Ascending aorta (tissue), 2 donors: Measurements from ENCODE around the gene FAM167B. TPM values are rescaled to one million over a fixed set of nuclear protein-coding genes. Genes with fewer than 3 reads are reported as not detected.

ENCODE experiments used
- DNase-seq, 2 donors: peaks; one replicate each; pipeline ENCODE4 v3.0.0-alpha.2; 2019; ENCODE audit warnings: low spot score in 2 of 2
- H3K27ac ChIP-seq, 2 donors: fragments of 200-600 bp; sonication (generic); one replicate each; pipeline ENCODE4 v1.5.1; 2016 to 2017; ENCODE audit warnings: mild to moderate bottlenecking in 1 of 2
- H3K27me3 ChIP-seq: fragments of 200-600 bp; sonication (generic); one replicate; pipeline ENCODE4 v1.5.1; 2017
- H3K36me3 ChIP-seq, 2 donors: fragments of 200-600 bp; sonication (generic); one replicate each; pipeline ENCODE4 v1.5.1; 2016
- H3K4me1 ChIP-seq, 2 donors: fragments of 200-600 bp; sonication (generic); one replicate each; pipeline ENCODE4 v1.5.1; 2016 to 2017; ENCODE audit warnings: mild to moderate bottlenecking in 1 of 2
- H3K4me3 ChIP-seq, 2 donors: fragments of 200-600 bp; sonication (generic); one replicate each; pipeline ENCODE4 v1.5.1; 2016 to 2017; ENCODE audit warnings: mild to moderate bottlenecking in 1 of 2
- H3K9me3 ChIP-seq, 2 donors: fragments of 200-600 bp; sonication (generic); one replicate each; pipeline ENCODE4 v1.5.1; 2016
- intact Hi-C: fragments of 100-400 bp; cut with DNase I; formaldehyde crosslinking; loops from one replicate; pipeline ENCODE4 v1.15.1; 2023
- total RNA-seq: library from RNA; depleted of rRNA; stranded (reverse); fragments of >200 nt; gene quantifications from one replicate; pipeline ENCODE4 v1.1.0, GENCODE V29; 2016
- TF ChIP-seq, protein P1 (sequence below), 3 experiments: fragments of 200-600 bp in 2 of 3; fragments of 450-650 bp in 1 of 3; sonication (generic) in 2 of 3; IDR thresholded peaks; one replicate each; pipeline ENCODE4 v1.5.1; 2016 to 2019; ENCODE audit warnings: antibody characterized with exemption in 3 of 3, mild to moderate bottlenecking in 1 of 3, moderate library complexity in 1 of 3

Gene FAM167B
- total RNA-seq, 1 donor from 2014 or later: 26.1 TPM

DNA sequence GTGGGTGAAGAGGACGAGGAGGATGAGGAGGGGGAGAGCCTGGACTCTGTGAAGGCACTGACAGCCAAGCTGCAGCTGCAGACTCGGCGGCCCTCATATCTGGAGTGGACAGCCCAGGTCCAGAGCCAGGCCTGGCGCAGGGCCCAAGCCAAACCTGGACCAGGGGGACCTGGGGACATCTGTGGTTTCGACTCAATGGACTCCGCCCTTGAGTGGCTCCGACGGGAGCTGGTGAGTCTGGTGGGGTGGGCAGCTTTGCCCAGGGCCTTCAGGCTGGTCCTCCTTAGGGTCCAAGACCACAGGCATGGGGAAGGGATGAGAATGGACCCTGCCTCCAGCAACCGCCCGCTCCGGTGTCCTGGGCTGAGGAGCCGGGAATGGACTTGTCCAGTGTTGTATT, 430 bp downstream of the FAM167B start:
- Histone ChIP-seq H3K9me3 (no peaks in the 10 kb centered on the region), H3K4me3 (no peak overlapping the region), H3K27me3 (no peaks in the 10 kb centered on the region), H3K4me1 (peaks cover 0 to 5% of the 10 kb centered on the region in 2 donors), H3K36me3 (no peaks in the 10 kb centered on the region), H3K27ac (peak overlapping the region; percentile 62 to 64)
- intact Hi-C loops: no loop called here
- DNase-seq: no peak
- TF ChIP-seq, protein P1, sequence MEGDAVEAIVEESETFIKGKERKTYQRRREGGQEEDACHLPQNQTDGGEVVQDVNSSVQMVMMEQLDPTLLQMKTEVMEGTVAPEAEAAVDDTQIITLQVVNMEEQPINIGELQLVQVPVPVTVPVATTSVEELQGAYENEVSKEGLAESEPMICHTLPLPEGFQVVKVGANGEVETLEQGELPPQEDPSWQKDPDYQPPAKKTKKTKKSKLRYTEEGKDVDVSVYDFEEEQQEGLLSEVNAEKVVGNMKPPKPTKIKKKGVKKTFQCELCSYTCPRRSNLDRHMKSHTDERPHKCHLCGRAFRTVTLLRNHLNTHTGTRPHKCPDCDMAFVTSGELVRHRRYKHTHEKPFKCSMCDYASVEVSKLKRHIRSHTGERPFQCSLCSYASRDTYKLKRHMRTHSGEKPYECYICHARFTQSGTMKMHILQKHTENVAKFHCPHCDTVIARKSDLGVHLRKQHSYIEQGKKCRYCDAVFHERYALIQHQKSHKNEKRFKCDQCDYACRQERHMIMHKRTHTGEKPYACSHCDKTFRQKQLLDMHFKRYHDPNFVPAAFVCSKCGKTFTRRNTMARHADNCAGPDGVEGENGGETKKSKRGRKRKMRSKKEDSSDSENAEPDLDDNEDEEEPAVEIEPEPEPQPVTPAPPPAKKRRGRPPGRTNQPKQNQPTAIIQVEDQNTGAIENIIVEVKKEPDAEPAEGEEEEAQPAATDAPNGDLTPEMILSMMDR (IDR thresholded peaks at IDR 0.05): no peak

DNA sequence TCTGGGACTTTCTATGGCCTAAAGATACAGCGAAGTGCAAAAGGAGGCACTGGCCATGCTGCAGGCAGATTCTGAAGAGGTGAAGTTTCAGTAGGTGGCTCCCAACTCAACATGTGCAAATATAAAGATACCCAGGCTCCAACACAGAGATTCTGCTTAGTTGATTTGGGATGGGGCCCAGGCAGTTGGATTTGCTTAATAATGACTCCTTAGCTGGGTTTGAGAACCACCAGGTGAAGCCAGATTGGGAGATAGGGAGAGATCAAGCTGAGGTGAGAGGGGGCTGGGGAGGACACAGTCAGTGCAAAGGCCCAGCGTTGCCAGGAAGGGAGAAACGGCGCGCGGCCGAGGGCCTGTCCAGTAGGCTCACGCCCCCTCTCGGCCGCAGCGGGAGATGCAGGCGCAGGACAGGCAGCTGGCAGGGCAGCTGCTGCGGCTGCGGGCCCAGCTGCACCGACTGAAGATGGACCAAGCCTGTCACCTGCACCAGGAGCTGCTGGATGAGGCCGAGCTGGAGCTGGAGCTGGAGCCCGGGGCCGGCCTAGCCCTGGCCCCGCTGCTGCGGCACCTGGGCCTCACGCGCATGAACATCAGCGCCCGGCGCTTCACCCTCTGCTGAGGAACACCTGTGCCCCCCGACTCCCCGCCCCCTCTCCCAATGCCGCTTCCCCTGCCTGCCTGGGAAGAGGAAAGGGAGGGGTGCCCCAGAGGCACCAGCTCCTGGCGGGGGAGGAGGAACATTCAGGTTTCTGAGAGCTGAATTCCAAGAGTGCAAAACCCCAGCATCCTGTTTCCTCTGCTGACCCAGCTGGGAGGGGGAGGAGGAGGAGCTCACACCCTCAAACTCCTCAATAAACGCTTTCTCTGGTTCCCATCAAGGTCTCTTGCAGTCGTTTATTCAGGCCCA, 1.2 kb downstream of the FAM167B start:
- DNase-seq: peak; percentile 51 to 91
- Histone ChIP-seq H3K36me3 (no peaks in the 10 kb centered on the region), H3K4me1 (peaks cover 0 to 5% of the 10 kb centered on the region in 2 donors), H3K9me3 (no peaks in the 10 kb centered on the region), H3K27ac (peak overlapping the region; percentile 62 to 64), H3K4me3 (peak overlapping the region in 1 of 2 donors; percentile 40), H3K27me3 (no peaks in the 10 kb centered on the region)
- intact Hi-C loops: no loop called here
- TF ChIP-seq, protein P1 (IDR thresholded peaks at IDR 0.05): peak; percentile 85 to 88 (median 87)

DNA sequence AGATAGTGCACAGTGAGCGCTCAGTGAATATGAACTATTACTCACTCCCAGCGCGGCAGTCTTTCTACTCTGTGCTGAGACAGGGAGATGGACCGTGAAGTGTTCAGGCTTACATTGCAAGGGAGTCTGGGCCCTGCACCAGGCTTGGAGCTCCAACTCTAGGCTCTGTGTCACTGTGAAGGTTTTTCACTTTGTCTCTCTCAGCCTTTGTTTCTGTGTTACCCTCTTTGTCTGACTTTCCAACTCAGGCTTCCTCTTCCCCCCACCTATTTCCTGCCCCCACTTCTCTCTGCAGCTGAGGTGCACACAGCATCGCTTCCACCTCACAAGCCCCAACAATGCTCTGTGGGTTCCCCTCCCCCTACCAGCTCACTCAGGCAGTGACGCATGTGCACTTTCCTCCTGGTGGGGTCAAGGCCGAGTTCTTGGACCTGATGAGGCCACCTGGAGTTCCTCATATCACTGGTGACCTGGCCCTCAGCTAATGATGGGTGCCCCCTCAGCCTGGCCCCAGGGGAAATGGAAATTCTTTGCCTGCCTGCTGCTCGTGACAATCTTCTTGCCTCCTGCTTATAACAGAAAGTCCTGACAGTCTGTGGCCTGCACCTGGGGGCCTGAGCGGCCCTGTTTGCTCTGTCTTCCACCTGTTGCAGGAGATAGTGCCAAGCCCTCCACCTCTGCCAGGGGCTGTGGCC, 3.0 kb downstream of the FAM167B start:
- TF ChIP-seq, protein P1 (IDR thresholded peaks at IDR 0.05): no peak
- no peaks in the 10 kb centered on the region for H3K9me3 ChIP-seq
- no peaks in the 10 kb centered on the region for H3K36me3 ChIP-seq
- H3K27me3 ChIP-seq: no peaks in the 10 kb centered on the region
- no peak overlapping the region for H3K27ac ChIP-seq
- H3K4me3 ChIP-seq: no peak overlapping the region
- peaks cover 0 to 5% of the 10 kb centered on the region in 2 donors for H3K4me1 ChIP-seq
- intact Hi-C loops: no loop called here
- DNase-seq: peak in 1 of 2 donors; percentile 73

DNA sequence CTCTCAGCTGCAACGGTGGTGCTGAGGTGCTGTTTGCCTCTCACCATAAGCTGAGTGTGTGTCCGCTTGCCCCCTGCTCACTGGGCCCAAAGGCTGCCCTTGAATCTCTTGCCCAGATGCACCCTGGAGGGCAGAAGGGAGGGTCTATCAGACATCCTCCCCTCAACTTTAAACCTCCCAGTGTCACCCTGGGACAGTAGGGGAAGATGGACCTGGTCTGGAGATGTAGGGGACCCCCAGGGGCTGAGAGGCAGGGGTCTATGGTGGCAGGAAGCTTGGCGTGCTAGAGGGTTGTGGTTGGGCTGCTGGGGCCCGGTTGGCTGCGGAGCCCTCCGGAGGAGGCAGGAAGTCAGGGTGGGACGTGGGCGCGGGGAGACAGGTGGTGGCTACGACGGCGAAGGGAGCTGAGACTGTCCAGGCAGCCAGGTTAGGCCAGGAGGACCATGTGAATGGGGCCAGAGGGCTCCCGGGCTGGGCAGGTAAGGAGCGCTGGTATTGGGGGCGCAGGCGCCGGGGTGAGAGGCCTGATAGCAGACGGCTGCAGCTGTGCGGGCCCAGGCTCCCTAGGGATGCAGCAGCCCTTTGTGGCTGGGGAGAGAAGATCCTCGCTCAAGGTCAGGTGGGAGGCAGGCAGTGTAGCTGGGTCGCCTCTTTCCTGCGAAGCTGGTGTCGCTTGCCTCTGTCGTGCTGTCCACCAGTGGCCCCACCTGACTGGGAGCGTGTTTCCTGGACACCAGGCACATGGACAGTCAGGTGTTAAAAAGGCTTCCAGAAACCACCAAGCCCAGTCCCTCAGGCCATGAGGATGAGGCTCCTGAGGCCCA, 4.1 kb downstream of the FAM167B start, which contains the start of gene LCK:
TSS of gene LCK (plus strand) at position 373 of the 824 bp plus-strand sequence. CDS start 23,065 bp downstream, outside the sequence.
- DNase-seq: no peak
- H3K27ac ChIP-seq: peak within 1 kb of the TSS in 1 of 2 donors; percentile 21
- H3K4me1 ChIP-seq: peaks cover 0 to 5% of the 10 kb centered on the region in 2 donors
- H3K9me3 ChIP-seq: no peaks in the 10 kb centered on the region
- H3K4me3 ChIP-seq: no peak within 1 kb of the TSS
- no peaks in the 10 kb centered on the region for H3K27me3 ChIP-seq
- TF ChIP-seq, protein P1 (IDR thresholded peaks at IDR 0.05): no peak
- intact Hi-C loops: no loop called here
- no peaks in the 10 kb centered on the region for H3K36me3 ChIP-seq
